Tibial nerve (tissue), 3 donors: ENCODE data around the gene PDPN.

Experiments used
- CTCF ChIP-seq, 5 experiments: fragments of 200-600 bp in 3 of 5; fragments of 450-650 bp in 2 of 5; sonication (generic) in 3 of 5; IDR thresholded peaks; one replicate each; pipeline ENCODE4 v1.5.1; 2016 to 2019; ENCODE audit warnings: antibody characterized with exemption in 5 of 5, mild to moderate bottlenecking in 3 of 5, moderate library complexity in 2 of 5
- POLR2A ChIP-seq, 2 donors: fragments of 450-650 bp; IDR thresholded peaks; one replicate each; pipeline ENCODE4 v1.6.1; 2017; ENCODE audit warnings: antibody characterized with exemption in 2 of 2, mild to moderate bottlenecking in 2 of 2, moderate library complexity in 2 of 2

GRCh38 chr1:13607002-13607401, 23.4 kb downstream of the PDPN start:
- TF ChIP-seq CTCF (IDR thresholded peaks at IDR 0.05): no peak
- TF ChIP-seq POLR2A (IDR thresholded peaks at IDR 0.05): no peak
